ACC112 (cell line): ENCODE results near the gene TAF3.
A peak's percentile ranks its signal among the peaks of the same experiment; 100 is the strongest.
"Not testable (repeated sequence)": the region's sequence is repeated elsewhere in the genome, so short reads cannot be mapped to it uniquely, and the experiment has no call there.

ENCODE experiments used
- H2AFZ ChIP-seq: fragments of 200-600 bp; sonication (generic); one replicate; pipeline ENCODE4 v1.6.0; 2017; ENCODE audit warnings: antibody characterized with exemption, low read length; ENCODE audit not compliant: unreplicated experiment
- H3K27ac ChIP-seq: fragments of 200-600 bp; sonication (generic); 2 replicates; pipeline ENCODE4 v1.5.1; 2014; ENCODE audit warnings: low read depth, mild to moderate bottlenecking, antibody characterized with exemption, low read length, moderate library complexity
- H3K27me3 ChIP-seq: fragments of 200-600 bp; sonication (generic); 2 replicates; pipeline ENCODE4 v1.6.1; 2014; ENCODE audit warnings: mild to moderate bottlenecking, antibody characterized with exemption, low read length, moderate library complexity, mixed read lengths; ENCODE audit not compliant: insufficient read depth
- H3K36me3 ChIP-seq: fragments of 200-600 bp; sonication (generic); 2 replicates; pipeline ENCODE4 v1.6.1; 2016; ENCODE audit warnings: mild to moderate bottlenecking, antibody characterized with exemption, low read length, moderate library complexity, mixed read lengths; ENCODE audit not compliant: insufficient read depth
- H3K4me1 ChIP-seq: fragments of 200-600 bp; sonication (generic); one replicate; pipeline ENCODE4 v1.6.1; 2016; ENCODE audit warnings: low read length, mixed read lengths; ENCODE audit not compliant: insufficient read depth, unreplicated experiment, control insufficient read depth
- H3K4me3 ChIP-seq: fragments of 200-600 bp; sonication (generic); 2 replicates; pipeline ENCODE4 v1.5.1; 2014; ENCODE audit warnings: mild to moderate bottlenecking, low read depth, low read length
- H3K79me2 ChIP-seq: fragments of 200-600 bp; sonication (generic); one replicate; pipeline ENCODE4 v1.6.0; 2016; ENCODE audit warnings: low read length; ENCODE audit not compliant: control insufficient read depth, unreplicated experiment, insufficient read depth

Gene TAF3

GRCh38 chr10:7792541-7792940, 25.8 kb upstream of the TAF3 start:
- peaks cover 16% of the 10 kb centered on the region; the same call in 1 of the 2 replicates for H3K36me3 ChIP-seq
- no peak overlapping the region for H2AFZ ChIP-seq
- H3K79me2 ChIP-seq: peaks cover 90% of the 10 kb centered on the region
- H3K27me3 ChIP-seq: no peaks in the 10 kb centered on the region
- peaks cover 56% of the 10 kb centered on the region for H3K4me1 ChIP-seq
- H3K27ac ChIP-seq: no peak overlapping the region
- H3K4me3 ChIP-seq: no peak overlapping the region

DNA sequence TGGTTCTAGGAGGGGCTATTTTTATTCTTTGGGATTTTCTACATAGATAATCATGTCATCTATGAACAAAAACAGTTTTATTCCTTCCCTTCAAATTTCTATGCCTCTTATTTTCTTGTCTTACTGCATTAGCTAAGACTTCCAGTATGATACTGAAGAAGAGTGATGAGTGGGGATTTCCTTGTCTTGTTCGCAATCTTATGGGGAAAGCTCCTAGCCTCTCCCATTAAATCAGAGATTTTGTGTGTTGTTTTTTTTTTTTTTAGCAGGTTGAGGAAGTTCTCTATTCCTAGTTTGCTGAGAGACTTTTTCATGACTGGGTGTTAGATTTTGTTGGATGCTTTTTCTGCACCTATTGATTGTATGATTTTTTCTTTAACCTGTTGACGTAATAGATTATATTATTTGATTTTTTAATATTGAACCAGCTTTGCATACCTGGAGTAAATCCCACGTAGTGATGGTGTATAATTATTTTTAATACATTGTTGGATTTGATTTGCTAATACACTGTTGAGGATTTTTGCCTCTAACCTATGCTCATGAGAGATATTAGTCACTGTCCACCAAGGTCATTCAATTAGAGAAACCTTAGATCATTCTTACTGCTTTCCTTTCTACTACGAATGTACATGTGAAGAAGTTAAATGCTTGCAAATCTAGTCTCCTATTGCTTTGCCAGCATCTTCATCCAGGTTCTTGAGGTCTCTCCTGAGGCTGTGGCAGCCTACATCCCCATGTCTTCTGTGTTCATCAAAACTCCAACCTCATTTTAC, 23.9 kb upstream of the TAF3 start:
- Histone ChIP-seq H3K79me2 (peaks cover 73% of the 10 kb centered on the region), H3K27me3 (no peaks in the 10 kb centered on the region), H3K4me3 (no peak overlapping the region), H3K4me1 (peaks cover 64% of the 10 kb centered on the region), H3K36me3 (peaks cover 18% of the 10 kb centered on the region), H2AFZ (no peak overlapping the region), H3K27ac (peak overlapping the region; percentile 6; the same call in 1 of the 2 replicates)

GRCh38 chr10:7795605-7796004, 22.7 kb upstream of the TAF3 start:
- Histone ChIP-seq H3K27me3 (no peaks in the 10 kb centered on the region), H3K4me1 (peaks cover 55% of the 10 kb centered on the region), H2AFZ (no peak overlapping the region), H3K79me2 (peaks cover 61% of the 10 kb centered on the region), H3K27ac (peak overlapping the region; percentile 24; the same call in 1 of the 2 replicates), H3K36me3 (peaks cover 21% of the 10 kb centered on the region), H3K4me3 (no peak overlapping the region)

GRCh38 chr10:7797582-7797981, 20.7 kb upstream of the TAF3 start:
- Histone ChIP-seq H3K27me3 (no peaks in the 10 kb centered on the region), H3K4me3 (no peak overlapping the region), H2AFZ (no peak overlapping the region), H3K27ac (peak overlapping the region; percentile 83), H3K4me1 (peaks cover 44% of the 10 kb centered on the region), H3K36me3 (peaks cover 37% of the 10 kb centered on the region), H3K79me2 (peaks cover 41% of the 10 kb centered on the region)

DNA sequence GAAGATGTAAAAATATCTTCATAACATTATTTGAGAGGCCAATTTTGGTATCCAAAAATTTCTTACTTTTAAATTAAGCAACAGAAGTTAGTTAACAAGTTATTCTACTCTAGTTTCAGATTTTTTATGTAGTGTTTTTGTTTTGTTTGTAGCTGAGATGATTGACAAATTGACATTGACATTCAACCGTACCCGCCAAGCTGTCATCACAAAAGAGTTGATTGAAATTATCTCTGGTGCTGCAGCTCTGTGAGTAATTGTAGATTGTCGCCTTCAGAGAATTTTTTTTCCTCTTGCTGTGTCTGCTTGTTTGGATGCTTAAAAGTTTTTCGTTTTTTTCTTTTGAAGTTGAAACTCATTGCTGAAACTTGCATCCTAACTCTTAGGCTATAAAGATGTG, 15.7 kb upstream of the TAF3 start:
- Histone ChIP-seq H3K27me3 (no peaks in the 10 kb centered on the region), H3K79me2 (no peaks in the 10 kb centered on the region), H3K36me3 (peaks cover 53% of the 10 kb centered on the region), H3K4me3 (no peak overlapping the region), H3K27ac (no peak overlapping the region), H3K4me1 (peaks cover 8% of the 10 kb centered on the region), H2AFZ (no peak overlapping the region)

DNA sequence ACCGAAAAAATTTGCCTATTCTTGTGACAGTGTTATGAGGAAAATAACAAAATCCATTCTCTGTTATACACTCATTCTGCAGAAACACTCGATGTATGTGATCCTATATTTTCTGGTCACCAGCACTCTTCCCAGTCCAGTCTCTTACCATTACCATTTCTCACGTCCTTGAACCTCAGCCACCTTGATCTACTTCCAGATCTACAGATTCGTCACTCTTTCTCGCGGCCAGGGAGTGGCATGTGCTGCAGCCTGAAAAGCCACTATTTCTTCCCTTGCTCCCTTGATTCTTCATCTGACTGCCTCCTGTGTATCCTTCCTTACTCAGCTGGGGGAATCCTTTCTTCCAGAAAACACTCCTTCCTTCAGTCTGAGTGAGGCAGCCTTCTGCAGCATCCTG, 14.1 kb upstream of the TAF3 start:
- H3K4me1 ChIP-seq: no peaks in the 10 kb centered on the region
- peaks cover 53% of the 10 kb centered on the region for H3K36me3 ChIP-seq
- H3K27me3 ChIP-seq: no peaks in the 10 kb centered on the region
- no peaks in the 10 kb centered on the region for H3K79me2 ChIP-seq
- H3K27ac ChIP-seq: no peak overlapping the region
- H2AFZ ChIP-seq: no peak overlapping the region
- no peak overlapping the region for H3K4me3 ChIP-seq

GRCh38 chr10:7804741-7805140, 13.6 kb upstream of the TAF3 start:
- Histone ChIP-seq H3K36me3 (peaks cover 49% of the 10 kb centered on the region), H3K79me2 (no peaks in the 10 kb centered on the region), H3K27ac (no peak overlapping the region), H2AFZ (no peak overlapping the region), H3K4me1 (no peaks in the 10 kb centered on the region), H3K27me3 (no peaks in the 10 kb centered on the region), H3K4me3 (no peak overlapping the region)

DNA sequence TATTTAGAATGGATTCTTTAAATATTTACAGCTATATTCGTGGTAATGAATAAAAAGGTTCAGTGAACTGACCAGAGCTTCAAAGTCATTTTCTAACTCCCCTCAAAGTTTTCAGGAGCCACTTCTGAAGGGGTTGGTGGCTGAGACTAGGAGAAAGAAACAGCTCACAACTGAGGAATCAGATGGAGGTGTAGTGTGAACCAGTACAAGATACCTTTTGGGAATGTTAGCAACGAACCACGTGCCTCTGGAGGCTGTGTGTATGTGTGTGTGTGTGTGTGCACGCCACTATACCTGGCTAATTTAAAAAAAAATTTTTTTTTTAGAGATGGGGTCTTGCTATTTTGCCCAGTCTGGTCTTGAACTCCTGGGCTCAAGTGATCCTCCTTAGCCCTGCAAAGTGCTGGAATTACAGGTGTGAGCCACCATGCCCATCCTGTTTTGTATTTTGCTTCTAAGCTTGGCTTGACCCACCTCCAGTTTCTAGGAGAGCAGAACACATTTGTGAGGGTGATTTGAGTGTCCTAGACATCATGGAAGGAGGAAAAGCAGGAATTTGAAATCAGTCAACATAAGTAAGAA, 9.5 kb upstream of the TAF3 start:
- no peaks in the 10 kb centered on the region; the same call in 1 of the 2 replicates for H3K27me3 ChIP-seq
- no peaks in the 10 kb centered on the region for H3K79me2 ChIP-seq
- no peak overlapping the region for H2AFZ ChIP-seq
- H3K4me3 ChIP-seq: no peak overlapping the region
- peaks cover 17% of the 10 kb centered on the region for H3K36me3 ChIP-seq
- H3K4me1 ChIP-seq: no peaks in the 10 kb centered on the region
- H3K27ac ChIP-seq: no peak overlapping the region

DNA sequence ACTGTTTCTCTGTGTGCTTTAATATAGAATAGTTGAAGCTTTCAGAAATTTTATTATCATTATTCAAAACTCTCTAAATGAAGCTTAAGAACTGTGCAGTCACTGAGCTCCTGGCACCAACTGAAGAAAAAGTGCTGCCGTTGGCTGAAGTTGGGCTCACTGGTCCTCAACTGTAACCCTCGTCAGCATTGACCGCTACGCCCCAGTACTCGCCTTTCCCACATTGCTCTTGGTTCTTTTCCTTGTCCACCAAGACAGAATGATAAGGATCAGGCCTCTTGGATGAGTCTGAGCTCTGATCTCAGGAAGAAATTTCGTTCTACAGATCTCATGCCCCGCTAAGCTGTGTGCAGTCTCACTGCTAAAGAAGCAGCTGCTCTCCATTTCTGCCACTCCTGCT, 7.9 kb upstream of the TAF3 start:
- Histone ChIP-seq H3K4me1 (no peaks in the 10 kb centered on the region), H3K4me3 (no peak overlapping the region), H3K36me3 (peaks cover 4% of the 10 kb centered on the region; the same call in 1 of the 2 replicates), H3K27me3 (peaks cover 5% of the 10 kb centered on the region; the same call in 1 of the 2 replicates), H3K27ac (no peak overlapping the region), H2AFZ (no peak overlapping the region), H3K79me2 (no peaks in the 10 kb centered on the region)

- H3K27me3 ChIP-seq: peaks cover 5% of the 10 kb centered on the region; the same call in 1 of the 2 replicates
- no peak overlapping the region for H2AFZ ChIP-seq
- no peak overlapping the region for H3K27ac ChIP-seq
- H3K36me3 ChIP-seq: peaks cover 4% of the 10 kb centered on the region; the same call in 1 of the 2 replicates
- no peaks in the 10 kb centered on the region for H3K4me1 ChIP-seq
- no peak overlapping the region for H3K4me3 ChIP-seq
- no peaks in the 10 kb centered on the region for H3K79me2 ChIP-seq
Observed at GRCh38 chr10:7811000-7811399, 7.3 kb upstream of the TAF3 start.

DNA sequence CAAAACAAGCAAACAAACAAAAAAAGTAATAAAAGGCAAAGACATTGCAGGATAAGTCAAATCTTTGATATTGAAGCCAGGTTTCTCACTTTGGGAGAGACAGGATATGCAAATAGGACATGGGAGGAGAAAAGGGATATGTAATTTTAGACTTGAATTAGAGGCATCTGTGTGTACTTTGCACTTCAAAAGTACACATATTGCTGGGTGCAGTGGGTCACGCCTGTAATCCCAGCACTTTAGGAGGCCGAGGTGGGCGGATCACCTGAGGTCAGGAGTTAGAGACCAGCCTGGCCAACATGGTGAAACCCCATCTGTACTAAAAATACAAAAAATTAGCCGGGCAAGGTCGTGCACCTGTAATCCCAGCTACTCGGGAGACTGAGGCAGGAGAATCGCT, 6.6 kb upstream of the TAF3 start:
- not testable (repeated sequence) for H3K27me3 ChIP-seq, H3K27ac ChIP-seq, H3K79me2 ChIP-seq, H3K4me1 ChIP-seq, H3K4me3 ChIP-seq, H3K36me3 ChIP-seq, H2AFZ ChIP-seq
